Adrenal gland (tissue), 12 donors: ENCODE measurements around the gene XIRP2. TPM values are rescaled to one million over a fixed set of nuclear protein-coding genes. Genes with fewer than 3 reads are reported as not detected.

Experiments used
- DNase-seq, 7 donors: peaks; one replicate each; pipeline ENCODE4 v3.0.0-alpha.2; 2019 to 2020
- H3K27ac ChIP-seq, 5 donors: fragments of 200-600 bp; sonication (generic) in 4 of 5; 1 replicate in 3 of 5; 2 replicates in 2 of 5; pipeline versions ENCODE4 v1.5.1 to v1.8.0; 2016 to 2020; ENCODE audit warnings: mild to moderate bottlenecking in 1 of 5
- H3K27me3 ChIP-seq: fragments of 200-600 bp; 2 replicates; pipeline ENCODE4 v1.8.0; 2021
- H3K36me3 ChIP-seq, 2 donors: fragments of 200-600 bp; replicated peaks in 1 of 2; 1 replicate in 1 of 2; 2 replicates in 1 of 2; pipeline versions ENCODE4 v1.5.1 to v1.8.0; 2018 to 2022
- H3K4me1 ChIP-seq, 2 donors: fragments of 200-600 bp; replicated peaks in 1 of 2; 1 replicate in 1 of 2; 2 replicates in 1 of 2; pipeline versions ENCODE4 v1.5.1 to v1.8.0; 2018 to 2021
- H3K4me3 ChIP-seq, 4 donors: fragments of 200-600 bp; sonication (generic) in 3 of 4; one replicate each; pipeline ENCODE4 v1.5.1; 2016 to 2018
- H3K9me3 ChIP-seq, 3 donors: fragments of 200-600 bp; sonication (generic) in 1 of 3; replicated peaks in 1 of 3; 1 replicate in 2 of 3; 2 replicates in 1 of 3; pipeline versions ENCODE4 v1.5.1 to v1.8.0; 2016 to 2021
- CTCF ChIP-seq, 6 experiments: fragments of 450-650 bp in 4 of 6; fragments of 200-600 bp in 2 of 6; sonication (generic) in 1 of 6; IDR thresholded peaks; 1 replicate in 5 of 6; 2 replicates in 1 of 6; pipeline versions ENCODE4 v1.5.1 to v1.8.0; 2016 to 2021; ENCODE audit warnings: antibody characterized with exemption in 6 of 6, mild to moderate bottlenecking in 2 of 6, moderate library complexity in 1 of 6
- POLR2A ChIP-seq, 2 donors: fragments of 450-650 bp; IDR thresholded peaks; one replicate each; pipeline ENCODE4 v1.6.1; 2017; ENCODE audit warnings: antibody characterized with exemption in 2 of 2, mild to moderate bottlenecking in 2 of 2, moderate library complexity in 1 of 2
- whole genome bisulfite sequencing, 4 donors: extraction: QIAGEN DNeasy Blood & Tissue Kit in 2 of 4; methylation state at CpG; one replicate each; pipeline versions ENCODE4 v1.1.5 to v1.1.7; 2013 to 2017; 5-methylcytosine and 5-hydroxymethylcytosine counted together
- intact Hi-C, 2 donors: fragments of 100-400 bp; cut with DNase I; formaldehyde crosslinking; loops; one replicate each; pipeline versions ENCODE4 v1.14.1 to v1.15.0; 2022 to 2023
- polyA plus RNA-seq, 3 donors: library from polyadenylated mRNA; stranded (reverse); fragments of 200-250 nt in 2 of 3; fragments of 350-450 nt in 1 of 3; fragmentation: Illumina TruSeq in 1 of 3; extraction: RNeasy Lipid Tissue Mini Kit (QIAGEN cat#74804) in 1 of 3; gene quantifications; one replicate each; pipeline ENCODE4 v1.2.3, GENCODE V29; 2013 to 2014
- total RNA-seq, 9 donors: library from RNA; depleted of rRNA in 4 of 9; stranded (reverse); fragments of >200 nt in 4 of 9; fragments of 120-200 nt in 1 of 9; fragmentation: NEBNext Ultra II Directional in 1 of 9; extraction: Animal tissue kit (Norgen Biotek cat#: 25700) in 1 of 9; gene quantifications; one replicate each; pipeline versions ENCODE4 v1.1.0 to v1.2.4, GENCODE V29; 2013 to 2023
- donor health status: healthy with polysubstance abuse.
- donor health status: Bipolar disorder and iron deficiency.
- donor health status: DM: yes; HTN: yes; CAD: no.
- donor health status: DM: no; HTN: no; CAD: no.
- donor health status: DM: no; HTN: no; CAD: no.
- donor health status: DM: yes; HTN: yes; CAD: no.

XIRP2 gene
- total and polyA plus RNA-seq, 12 donors = 0.06 to 1.3 (median 0.17) TPM; not detected in 7

GRCh38 chr2:167133614-167134013 lies 245.3 kb downstream of the XIRP2 start:
- H3K4me3 ChIP-seq = no peak overlapping the region
- DNase-seq = no peak
- WGBS, 4 donors = 78 to 83% (median 81%) methylated on average over 2 of the region's 2 CpGs
- H3K27me3 ChIP-seq = no peaks in the 10 kb centered on the region
- H3K9me3 ChIP-seq = no peaks in the 10 kb centered on the region
- no peak for TF ChIP-seq CTCF (IDR thresholded peaks at IDR 0.05)
- no peak for TF ChIP-seq POLR2A (IDR thresholded peaks at IDR 0.05)
- no peaks in the 10 kb centered on the region for H3K4me1 ChIP-seq
- no peak overlapping the region for H3K27ac ChIP-seq
- intact Hi-C loops = no loop called here
- H3K36me3 ChIP-seq = no peaks in the 10 kb centered on the region

- no peak overlapping the region for H3K4me3 ChIP-seq
- WGBS, 4 donors = 75 to 84% (median 81%) methylated on average over 6 of the region's 6 CpGs
- TF ChIP-seq CTCF (IDR thresholded peaks at IDR 0.05) (no peak), POLR2A (IDR thresholded peaks at IDR 0.05) (no peak)
- H3K9me3 ChIP-seq = no peaks in the 10 kb centered on the region
- H3K27me3 ChIP-seq = no peaks in the 10 kb centered on the region
- H3K4me1 ChIP-seq = no peaks in the 10 kb centered on the region
- H3K36me3 ChIP-seq = no peaks in the 10 kb centered on the region
- no peak overlapping the region for H3K27ac ChIP-seq
- DNase-seq = no peak
- intact Hi-C loops = no loop called here
Measured at GRCh38 chr2:167134381-167135072, 246.2 kb downstream of the XIRP2 start.

GRCh38 chr2:167135706-167136105 lies 247.4 kb downstream of the XIRP2 start:
- no peaks in the 10 kb centered on the region for H3K36me3 ChIP-seq
- no peaks in the 10 kb centered on the region for H3K4me1 ChIP-seq
- intact Hi-C loops = no loop called here
- DNase-seq = no peak
- TF ChIP-seq POLR2A (IDR thresholded peaks at IDR 0.05) (no peak), CTCF (IDR thresholded peaks at IDR 0.05) (no peak)
- H3K9me3 ChIP-seq = no peaks in the 10 kb centered on the region
- no peaks in the 10 kb centered on the region for H3K27me3 ChIP-seq
- 46 to 58% (median 50%) methylated on average over 4 of the region's 4 CpGs for WGBS, 4 donors
- no peak overlapping the region for H3K4me3 ChIP-seq
- no peak overlapping the region for H3K27ac ChIP-seq

- Histone ChIP-seq H3K4me3 (no peak overlapping the region), H3K36me3 (no peaks in the 10 kb centered on the region), H3K9me3 (no peaks in the 10 kb centered on the region), H3K27ac (no peak overlapping the region), H3K27me3 (no peaks in the 10 kb centered on the region), H3K4me1 (no peaks in the 10 kb centered on the region)
- TF ChIP-seq POLR2A (IDR thresholded peaks at IDR 0.05) = no peak
- TF ChIP-seq CTCF (IDR thresholded peaks at IDR 0.05) = no peak
- WGBS, 4 donors = 53 to 73% (median 68%) methylated on average over 5 of the region's 5 CpGs
- no peak for DNase-seq
- intact Hi-C loops = no loop called here
Measured at GRCh38 chr2:167136879-167137596, 248.8 kb downstream of the XIRP2 start.
